ENCODE results near the gene IFFO2.

Gene IFFO2

DNA sequence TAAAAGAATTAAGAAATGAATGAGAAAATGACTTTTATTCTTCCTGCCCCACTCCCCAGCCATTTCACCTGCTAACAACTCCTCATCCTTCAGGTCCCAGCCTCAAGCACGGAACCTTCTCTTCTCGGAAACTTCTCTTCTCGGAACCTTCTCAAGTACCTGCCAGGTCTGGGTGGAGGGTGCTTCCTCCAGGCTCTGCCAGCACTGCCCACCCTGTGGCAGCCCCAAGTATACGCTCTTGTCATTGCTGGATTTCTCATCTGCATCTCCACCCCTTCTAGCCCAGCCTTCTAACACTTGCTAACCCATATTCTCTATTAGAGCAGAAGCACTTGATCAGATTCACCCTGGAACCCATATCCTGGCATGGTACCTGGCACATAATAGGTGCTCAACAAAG, 3.9 kb upstream of the IFFO2 start:
- ATAC-seq = no peak
- TF ChIP-seq RARB (CRISPR knock-in tag; IDR thresholded peaks at IDR 0.05) = no peak
- TF ChIP-seq BACH2 (CRISPR knock-in tag; IDR thresholded peaks at IDR 0.05; ENCODE audit: borderline replicate concordance) = no peak
- no peak for TF ChIP-seq ZNF565 (CRISPR knock-in tag; conservative IDR thresholded peaks at IDR 0.05; ENCODE audit: low read depth)
- TF ChIP-seq, protein P1, sequence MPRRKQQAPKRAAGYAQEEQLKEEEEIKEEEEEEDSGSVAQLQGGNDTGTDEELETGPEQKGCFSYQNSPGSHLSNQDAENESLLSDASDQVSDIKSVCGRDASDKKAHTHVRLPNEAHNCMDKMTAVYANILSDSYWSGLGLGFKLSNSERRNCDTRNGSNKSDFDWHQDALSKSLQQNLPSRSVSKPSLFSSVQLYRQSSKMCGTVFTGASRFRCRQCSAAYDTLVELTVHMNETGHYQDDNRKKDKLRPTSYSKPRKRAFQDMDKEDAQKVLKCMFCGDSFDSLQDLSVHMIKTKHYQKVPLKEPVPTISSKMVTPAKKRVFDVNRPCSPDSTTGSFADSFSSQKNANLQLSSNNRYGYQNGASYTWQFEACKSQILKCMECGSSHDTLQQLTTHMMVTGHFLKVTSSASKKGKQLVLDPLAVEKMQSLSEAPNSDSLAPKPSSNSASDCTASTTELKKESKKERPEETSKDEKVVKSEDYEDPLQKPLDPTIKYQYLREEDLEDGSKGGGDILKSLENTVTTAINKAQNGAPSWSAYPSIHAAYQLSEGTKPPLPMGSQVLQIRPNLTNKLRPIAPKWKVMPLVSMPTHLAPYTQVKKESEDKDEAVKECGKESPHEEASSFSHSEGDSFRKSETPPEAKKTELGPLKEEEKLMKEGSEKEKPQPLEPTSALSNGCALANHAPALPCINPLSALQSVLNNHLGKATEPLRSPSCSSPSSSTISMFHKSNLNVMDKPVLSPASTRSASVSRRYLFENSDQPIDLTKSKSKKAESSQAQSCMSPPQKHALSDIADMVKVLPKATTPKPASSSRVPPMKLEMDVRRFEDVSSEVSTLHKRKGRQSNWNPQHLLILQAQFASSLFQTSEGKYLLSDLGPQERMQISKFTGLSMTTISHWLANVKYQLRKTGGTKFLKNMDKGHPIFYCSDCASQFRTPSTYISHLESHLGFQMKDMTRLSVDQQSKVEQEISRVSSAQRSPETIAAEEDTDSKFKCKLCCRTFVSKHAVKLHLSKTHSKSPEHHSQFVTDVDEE (CRISPR knock-in tag; IDR thresholded peaks at IDR 0.05) = no peak
- TF ChIP-seq, protein P2, sequence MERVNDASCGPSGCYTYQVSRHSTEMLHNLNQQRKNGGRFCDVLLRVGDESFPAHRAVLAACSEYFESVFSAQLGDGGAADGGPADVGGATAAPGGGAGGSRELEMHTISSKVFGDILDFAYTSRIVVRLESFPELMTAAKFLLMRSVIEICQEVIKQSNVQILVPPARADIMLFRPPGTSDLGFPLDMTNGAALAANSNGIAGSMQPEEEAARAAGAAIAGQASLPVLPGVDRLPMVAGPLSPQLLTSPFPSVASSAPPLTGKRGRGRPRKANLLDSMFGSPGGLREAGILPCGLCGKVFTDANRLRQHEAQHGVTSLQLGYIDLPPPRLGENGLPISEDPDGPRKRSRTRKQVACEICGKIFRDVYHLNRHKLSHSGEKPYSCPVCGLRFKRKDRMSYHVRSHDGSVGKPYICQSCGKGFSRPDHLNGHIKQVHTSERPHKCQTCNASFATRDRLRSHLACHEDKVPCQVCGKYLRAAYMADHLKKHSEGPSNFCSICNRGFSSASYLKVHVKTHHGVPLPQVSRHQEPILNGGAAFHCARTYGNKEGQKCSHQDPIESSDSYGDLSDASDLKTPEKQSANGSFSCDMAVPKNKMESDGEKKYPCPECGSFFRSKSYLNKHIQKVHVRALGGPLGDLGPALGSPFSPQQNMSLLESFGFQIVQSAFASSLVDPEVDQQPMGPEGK (CRISPR knock-in tag; IDR thresholded peaks at IDR 0.05; ENCODE audit: borderline replicate concordance) = no peak
- TF ChIP-seq SNAI2 (CRISPR knock-in tag; IDR thresholded peaks at IDR 0.05) = no peak
- no peak for TF ChIP-seq ZFP30 (CRISPR knock-in tag; IDR thresholded peaks at IDR 0.05)
- TF ChIP-seq, protein P3, sequence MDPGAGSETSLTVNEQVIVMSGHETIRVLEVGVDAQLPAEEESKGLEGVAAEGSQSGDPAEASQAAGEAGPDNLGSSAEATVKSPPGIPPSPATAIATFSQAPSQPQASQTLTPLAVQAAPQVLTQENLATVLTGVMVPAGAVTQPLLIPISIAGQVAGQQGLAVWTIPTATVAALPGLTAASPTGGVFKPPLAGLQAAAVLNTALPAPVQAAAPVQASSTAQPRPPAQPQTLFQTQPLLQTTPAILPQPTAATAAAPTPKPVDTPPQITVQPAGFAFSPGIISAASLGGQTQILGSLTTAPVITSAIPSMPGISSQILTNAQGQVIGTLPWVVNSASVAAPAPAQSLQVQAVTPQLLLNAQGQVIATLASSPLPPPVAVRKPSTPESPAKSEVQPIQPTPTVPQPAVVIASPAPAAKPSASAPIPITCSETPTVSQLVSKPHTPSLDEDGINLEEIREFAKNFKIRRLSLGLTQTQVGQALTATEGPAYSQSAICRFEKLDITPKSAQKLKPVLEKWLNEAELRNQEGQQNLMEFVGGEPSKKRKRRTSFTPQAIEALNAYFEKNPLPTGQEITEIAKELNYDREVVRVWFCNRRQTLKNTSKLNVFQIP (CRISPR knock-in tag; IDR thresholded peaks at IDR 0.05; ENCODE audit: borderline replicate concordance, low read depth) = no peak
- no peak for TF ChIP-seq ARNTL (CRISPR knock-in tag; IDR thresholded peaks at IDR 0.05; ENCODE audit: borderline replicate concordance, low read depth)
- no peak for TF ChIP-seq OSR1 (CRISPR knock-in tag; IDR thresholded peaks at IDR 0.05)
- no peak for TF ChIP-seq ZNF70 (CRISPR knock-in tag; IDR thresholded peaks at IDR 0.05)
- TF ChIP-seq ZNF8 (CRISPR knock-in tag; IDR thresholded peaks at IDR 0.05) = no peak
- TF ChIP-seq ZC3H10 (CRISPR knock-in tag; IDR thresholded peaks at IDR 0.05) = no peak
- no peak for TF ChIP-seq ESRRG (CRISPR knock-in tag; IDR thresholded peaks at IDR 0.05)
- no peak for TF ChIP-seq ZFP3 (CRISPR knock-in tag; IDR thresholded peaks at IDR 0.05)
- no peak for TF ChIP-seq PPARA (CRISPR knock-in tag; IDR thresholded peaks at IDR 0.05; ENCODE audit: borderline replicate concordance)

DNA sequence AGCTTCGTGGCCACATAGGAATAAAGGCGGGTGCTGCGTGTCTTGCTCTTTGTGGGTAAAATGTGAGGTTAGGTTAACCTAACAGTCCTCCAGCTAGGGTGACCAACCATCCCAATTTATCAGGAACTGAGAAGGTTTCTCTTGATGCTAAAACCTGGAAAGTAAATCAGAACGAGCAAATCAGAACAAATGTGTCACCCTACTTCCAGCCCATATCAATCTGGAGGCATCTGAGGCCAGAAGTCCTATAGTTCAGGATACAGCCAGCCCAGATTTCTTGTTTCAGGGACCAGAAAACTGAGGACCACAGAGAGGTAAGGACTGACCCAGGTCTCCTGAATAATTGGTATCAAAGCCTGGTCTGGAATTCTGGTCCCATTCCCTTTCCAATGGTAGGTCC, 3.1 kb upstream of the IFFO2 start:
- TF ChIP-seq GLIS3 (CRISPR knock-in tag; IDR thresholded peaks at IDR 0.05) = no peak
- no peak for TF ChIP-seq BACH2 (CRISPR knock-in tag; IDR thresholded peaks at IDR 0.05; ENCODE audit: borderline replicate concordance)
- no peak for TF ChIP-seq ESRRG (CRISPR knock-in tag; IDR thresholded peaks at IDR 0.05)
- TF ChIP-seq PPARA (CRISPR knock-in tag; IDR thresholded peaks at IDR 0.05; ENCODE audit: borderline replicate concordance) = no peak
- no peak for TF ChIP-seq RARB (CRISPR knock-in tag; IDR thresholded peaks at IDR 0.05)
- TF ChIP-seq, protein P1 (CRISPR knock-in tag; IDR thresholded peaks at IDR 0.05) = no peak
- no peak for TF ChIP-seq SNAI2 (CRISPR knock-in tag; IDR thresholded peaks at IDR 0.05)
- TF ChIP-seq, protein P4, sequence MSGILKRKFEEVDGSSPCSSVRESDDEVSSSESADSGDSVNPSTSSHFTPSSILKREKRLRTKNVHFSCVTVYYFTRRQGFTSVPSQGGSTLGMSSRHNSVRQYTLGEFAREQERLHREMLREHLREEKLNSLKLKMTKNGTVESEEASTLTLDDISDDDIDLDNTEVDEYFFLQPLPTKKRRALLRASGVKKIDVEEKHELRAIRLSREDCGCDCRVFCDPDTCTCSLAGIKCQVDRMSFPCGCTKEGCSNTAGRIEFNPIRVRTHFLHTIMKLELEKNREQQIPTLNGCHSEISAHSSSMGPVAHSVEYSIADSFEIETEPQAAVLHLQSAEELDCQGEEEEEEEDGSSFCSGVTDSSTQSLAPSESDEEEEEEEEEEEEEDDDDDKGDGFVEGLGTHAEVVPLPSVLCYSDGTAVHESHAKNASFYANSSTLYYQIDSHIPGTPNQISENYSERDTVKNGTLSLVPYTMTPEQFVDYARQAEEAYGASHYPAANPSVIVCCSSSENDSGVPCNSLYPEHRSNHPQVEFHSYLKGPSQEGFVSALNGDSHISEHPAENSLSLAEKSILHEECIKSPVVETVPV (CRISPR knock-in tag; IDR thresholded peaks at IDR 0.05) = no peak
- TF ChIP-seq, protein P5, sequence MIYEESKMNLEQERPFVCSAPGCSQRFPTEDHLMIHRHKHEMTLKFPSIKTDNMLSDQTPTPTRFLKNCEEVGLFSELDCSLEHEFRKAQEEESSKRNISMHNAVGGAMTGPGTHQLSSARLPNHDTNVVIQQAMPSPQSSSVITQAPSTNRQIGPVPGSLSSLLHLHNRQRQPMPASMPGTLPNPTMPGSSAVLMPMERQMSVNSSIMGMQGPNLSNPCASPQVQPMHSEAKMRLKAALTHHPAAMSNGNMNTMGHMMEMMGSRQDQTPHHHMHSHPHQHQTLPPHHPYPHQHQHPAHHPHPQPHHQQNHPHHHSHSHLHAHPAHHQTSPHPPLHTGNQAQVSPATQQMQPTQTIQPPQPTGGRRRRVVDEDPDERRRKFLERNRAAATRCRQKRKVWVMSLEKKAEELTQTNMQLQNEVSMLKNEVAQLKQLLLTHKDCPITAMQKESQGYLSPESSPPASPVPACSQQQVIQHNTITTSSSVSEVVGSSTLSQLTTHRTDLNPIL (CRISPR knock-in tag; IDR thresholded peaks at IDR 0.05; ENCODE audit: low read depth) = no peak
- TF ChIP-seq ZC3H10 (CRISPR knock-in tag; IDR thresholded peaks at IDR 0.05) = no peak
- no peak for TF ChIP-seq OSR1 (CRISPR knock-in tag; IDR thresholded peaks at IDR 0.05)
- TF ChIP-seq ZNF565 (CRISPR knock-in tag; conservative IDR thresholded peaks at IDR 0.05; ENCODE audit: low read depth) = no peak

More for the DNA sequence above, 3.1 kb upstream of the IFFO2 start:
- ATAC-seq = no peak
